Keratinocyte (primary cell): Measurements from ENCODE around the gene ZNF516. TPM values are rescaled to one million over a fixed set of nuclear protein-coding genes. Genes with fewer than 3 reads are reported as not detected.

Experiments
- DNase-seq: peaks from one replicate; pipeline ENCODE4 v3.0.0-alpha.2; 2011; ENCODE audit warnings: low read depth, missing footprints, low spot score
- FAIRE-seq: peaks from 2 replicates; lab custom pipeline; 2011; peaks lifted over from hg19 to GRCh38; lab: Jason Lieb, UNC
- H2AFZ ChIP-seq: 2 replicates; pipeline ENCODE4 v1.6.0; 2012; ENCODE audit warnings: low read length, control low read depth, inconsistent platforms; ENCODE audit not compliant: control insufficient read depth
- H3K27ac ChIP-seq: 2 replicates; pipeline ENCODE4 v1.5.1; 2011; ENCODE audit warnings: low read length; ENCODE audit not compliant: control insufficient read depth, insufficient read depth
- H3K27me3 ChIP-seq: 3 replicates; pipeline ENCODE4 v1.6.0; 2011; ENCODE audit warnings: low read length; ENCODE audit not compliant: control insufficient read depth, insufficient read depth; ENCODE audit errors: extremely low read depth
- H3K36me3 ChIP-seq, 2 experiments: 2 replicates in 1 of 2; 3 replicates in 1 of 2; pipeline ENCODE4 v1.5.1; 2011; ENCODE audit warnings: low read length in 2 of 2, mild to moderate bottlenecking in 1 of 2; ENCODE audit not compliant: control insufficient read depth in 2 of 2, insufficient read depth in 2 of 2; ENCODE audit errors: extremely low read depth in 1 of 2
- H3K4me1 ChIP-seq: 3 replicates; pipeline ENCODE4 v1.5.1; 2011; ENCODE audit warnings: low read length; ENCODE audit not compliant: control insufficient read depth, insufficient read depth; ENCODE audit errors: extremely low read depth
- H3K4me2 ChIP-seq: 3 replicates; pipeline ENCODE4 v1.6.0; 2011; ENCODE audit warnings: low read depth, low read length; ENCODE audit not compliant: control insufficient read depth, insufficient read depth; ENCODE audit errors: extremely low read depth
- H3K4me3 ChIP-seq, 3 experiments: fragments of 200-600 bp in 1 of 3; sonication (generic) in 1 of 3; 2 replicates in 2 of 3; 3 replicates in 1 of 3; pipeline ENCODE4 v1.5.1; 2011 to 2016; ENCODE audit warnings: low read length in 3 of 3, mild to moderate bottlenecking in 3 of 3, control low read depth in 2 of 3, inconsistent platforms in 1 of 3, low read depth in 1 of 3, mixed read lengths in 1 of 3, mixed run types in 1 of 3, moderate library complexity in 1 of 3; ENCODE audit not compliant: control insufficient read depth in 2 of 3, insufficient read depth in 2 of 3; ENCODE audit errors: extremely low read depth in 1 of 3
- H3K79me2 ChIP-seq: 2 replicates; pipeline ENCODE4 v1.6.0; 2012; ENCODE audit warnings: low read length; ENCODE audit not compliant: control insufficient read depth, insufficient read depth
- H3K9ac ChIP-seq: 3 replicates; pipeline ENCODE4 v1.6.0; 2011; ENCODE audit warnings: low read length; ENCODE audit not compliant: control insufficient read depth, insufficient read depth; ENCODE audit errors: extremely low read depth
- H3K9me1 ChIP-seq: 3 replicates; pipeline ENCODE4 v1.6.0; 2011; ENCODE audit warnings: low read length; ENCODE audit not compliant: control insufficient read depth, insufficient read depth; ENCODE audit errors: extremely low read depth
- H3K9me3 ChIP-seq: 2 replicates; pipeline ENCODE4 v1.5.1; 2012; ENCODE audit warnings: low read depth, low read length; ENCODE audit not compliant: control insufficient read depth
- H4K20me1 ChIP-seq: 3 replicates; pipeline ENCODE4 v1.6.0; 2011; ENCODE audit warnings: low read length; ENCODE audit not compliant: control insufficient read depth, insufficient read depth; ENCODE audit errors: extremely low read depth
- EZH2 ChIP-seq: IDR thresholded peaks from one replicate; pipeline ENCODE4 v1.6.1; 2012; ENCODE audit warnings: inconsistent platforms, mild to moderate bottlenecking, low read length, moderate library complexity
- dilution Hi-C: fragments of 300-500 bp; cut with MboI; formaldehyde crosslinking; loops from one replicate; pipeline ENCODE4 v1.7.0; 2020; ENCODE audit warnings: low sequenced_read_pairs; ENCODE audit not compliant: extremely low pct_ligation_motif_present
- polyA plus RNA-seq, 5 experiments: library from polyadenylated mRNA; depleted of rRNA in 3 of 5; stranded (reverse) in 3 of 5; stranded (forward) in 1 of 5; unstranded in 1 of 5; fragments of >200 nt; gene quantifications; 1 replicate in 1 of 5; 2 replicates in 3 of 5; 3 replicates in 1 of 5; pipeline versions ENCODE4 v1.2.1 to v1.2.3, GENCODE V29; 2011 to 2012; ENCODE audit warnings: missing spikeins in 2 of 5, low read depth in 1 of 5, low replicate concordance in 1 of 5
- TF ChIP-seq, protein P1 (sequence below), 3 experiments: IDR thresholded peaks in 1 of 3; conservative IDR thresholded peaks in 1 of 3; optimal IDR thresholded peaks in 1 of 3; 2 replicates in 2 of 3; 3 replicates in 1 of 3; pipeline versions ENCODE3 to v1.5.1; 2011; ENCODE audit warnings: low read length in 3 of 3, mild to moderate bottlenecking in 3 of 3, moderate library complexity in 2 of 3, control low read depth in 1 of 3, inconsistent platforms in 1 of 3; ENCODE audit not compliant: insufficient read depth in 2 of 3; ENCODE audit errors: extremely low read depth in 1 of 3

ZNF516 gene
- polyA plus RNA-seq, 1 donor (not counting 4 experiments of a cell fraction or from before 2014, with no cell fraction given) = 9.3 TPM

GRCh38 chr18:76390452-76391035 lies 104.5 kb downstream of the ZNF516 start:
- DNase-seq = no peak

GRCh38 chr18:76389716-76390115 lies 105.3 kb downstream of the ZNF516 start:
- H3K4me2 ChIP-seq = no peak overlapping the region
- no peaks in the 10 kb centered on the region for H3K9me1 ChIP-seq
- H3K4me1 ChIP-seq = no peaks in the 10 kb centered on the region
- TF ChIP-seq, protein P1, sequence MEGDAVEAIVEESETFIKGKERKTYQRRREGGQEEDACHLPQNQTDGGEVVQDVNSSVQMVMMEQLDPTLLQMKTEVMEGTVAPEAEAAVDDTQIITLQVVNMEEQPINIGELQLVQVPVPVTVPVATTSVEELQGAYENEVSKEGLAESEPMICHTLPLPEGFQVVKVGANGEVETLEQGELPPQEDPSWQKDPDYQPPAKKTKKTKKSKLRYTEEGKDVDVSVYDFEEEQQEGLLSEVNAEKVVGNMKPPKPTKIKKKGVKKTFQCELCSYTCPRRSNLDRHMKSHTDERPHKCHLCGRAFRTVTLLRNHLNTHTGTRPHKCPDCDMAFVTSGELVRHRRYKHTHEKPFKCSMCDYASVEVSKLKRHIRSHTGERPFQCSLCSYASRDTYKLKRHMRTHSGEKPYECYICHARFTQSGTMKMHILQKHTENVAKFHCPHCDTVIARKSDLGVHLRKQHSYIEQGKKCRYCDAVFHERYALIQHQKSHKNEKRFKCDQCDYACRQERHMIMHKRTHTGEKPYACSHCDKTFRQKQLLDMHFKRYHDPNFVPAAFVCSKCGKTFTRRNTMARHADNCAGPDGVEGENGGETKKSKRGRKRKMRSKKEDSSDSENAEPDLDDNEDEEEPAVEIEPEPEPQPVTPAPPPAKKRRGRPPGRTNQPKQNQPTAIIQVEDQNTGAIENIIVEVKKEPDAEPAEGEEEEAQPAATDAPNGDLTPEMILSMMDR (optimal IDR thresholded peaks at IDR 0.05 in 1 of 3, IDR thresholded peaks at IDR 0.05 in 1 of 3, conservative IDR thresholded peaks at IDR 0.05 in 1 of 3; ENCODE audit: extremely low read depth in 1 of 3, insufficient read depth in 2 of 3, low read length in 3 of 3) = no peak
- no peak overlapping the region for H3K27ac ChIP-seq
- no peak overlapping the region for H2AFZ ChIP-seq
- H4K20me1 ChIP-seq = peaks cover 13% of the 10 kb centered on the region
- dilution Hi-C loops = no loop called here
- peaks cover 65% of the 10 kb centered on the region for H3K79me2 ChIP-seq
- DNase-seq (no peak), FAIRE-seq (no peak)
- H3K36me3 ChIP-seq = peaks cover 0 to 2% of the 10 kb centered on the region in 2 experiments
- H3K4me3 ChIP-seq = no peak overlapping the region
- no peaks in the 10 kb centered on the region for H3K9me3 ChIP-seq
- H3K9ac ChIP-seq = no peak overlapping the region
- no peaks in the 10 kb centered on the region for H3K27me3 ChIP-seq

More at GRCh38 chr18:76390452-76391035, 104.5 kb downstream of the ZNF516 start:
- H3K4me3 ChIP-seq = no peak overlapping the region
- H3K4me2 ChIP-seq = no peak overlapping the region
- H3K4me1 ChIP-seq = peaks cover 5% of the 10 kb centered on the region
- H3K9me1 ChIP-seq = no peaks in the 10 kb centered on the region
- H3K27ac ChIP-seq = no peak overlapping the region
- H3K36me3 ChIP-seq = peaks cover 3% of the 10 kb centered on the region in 2 experiments
- H3K27me3 ChIP-seq = no peaks in the 10 kb centered on the region
- no peak for TF ChIP-seq EZH2
- TF ChIP-seq, protein P1 (optimal IDR thresholded peaks at IDR 0.05 in 1 of 3, IDR thresholded peaks at IDR 0.05 in 1 of 3, conservative IDR thresholded peaks at IDR 0.05 in 1 of 3; ENCODE audit: extremely low read depth in 1 of 3, insufficient read depth in 2 of 3, low read length in 3 of 3) = no peak
- no peak overlapping the region for H3K9ac ChIP-seq
- H2AFZ ChIP-seq = no peak overlapping the region
- H4K20me1 ChIP-seq = peaks cover 13% of the 10 kb centered on the region
- no peaks in the 10 kb centered on the region for H3K9me3 ChIP-seq
- dilution Hi-C loops = no loop called here
- no peak for FAIRE-seq
- H3K79me2 ChIP-seq = peaks cover 64% of the 10 kb centered on the region
